ENCODE data around the gene HSPA6.
"Not testable (repeated sequence)": the region's sequence is repeated elsewhere in the genome, so short reads cannot be mapped to it uniquely, and the experiment has no call there.

Gene HSPA6

DNA sequence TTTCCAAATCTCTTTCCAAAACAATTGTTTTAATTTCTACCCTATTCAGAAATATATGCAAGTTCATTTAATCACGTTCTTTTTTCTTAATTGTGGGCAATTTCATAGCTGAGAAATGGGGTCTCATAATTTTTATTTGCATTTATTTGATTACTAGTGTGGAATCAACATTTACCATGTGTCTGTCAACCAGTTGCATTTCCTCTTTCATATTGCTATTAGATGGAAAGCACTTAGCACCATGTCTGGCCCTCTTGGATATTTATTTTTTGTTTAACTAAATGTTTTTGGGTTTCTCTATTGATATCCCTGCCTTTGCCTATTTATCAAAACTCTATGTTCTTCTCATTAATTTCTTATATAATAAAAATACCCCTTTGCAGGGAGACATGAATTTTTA, 39.2 kb downstream of the HSPA6 start:
- H3K4me1 ChIP-seq (ENCODE audit: control insufficient read depth, insufficient read depth, low read length); DNase-seq (ENCODE audit: low read depth, low spot score); H3K36me3 ChIP-seq (ENCODE audit: control insufficient read depth, insufficient read depth, low read length); H3K9me3 ChIP-seq (ENCODE audit: control insufficient read depth, insufficient read depth, low read length); H3K27ac ChIP-seq (ENCODE audit: low read length); H3K27me3 ChIP-seq (ENCODE audit: control insufficient read depth, insufficient read depth, low read length); H3K4me3 ChIP-seq (ENCODE audit: low read length): not testable (repeated sequence)
- WGBS (ENCODE audit: insufficient coverage, insufficient read length): no CpG with 5 or more reads among the region's 1 CpG

DNA sequence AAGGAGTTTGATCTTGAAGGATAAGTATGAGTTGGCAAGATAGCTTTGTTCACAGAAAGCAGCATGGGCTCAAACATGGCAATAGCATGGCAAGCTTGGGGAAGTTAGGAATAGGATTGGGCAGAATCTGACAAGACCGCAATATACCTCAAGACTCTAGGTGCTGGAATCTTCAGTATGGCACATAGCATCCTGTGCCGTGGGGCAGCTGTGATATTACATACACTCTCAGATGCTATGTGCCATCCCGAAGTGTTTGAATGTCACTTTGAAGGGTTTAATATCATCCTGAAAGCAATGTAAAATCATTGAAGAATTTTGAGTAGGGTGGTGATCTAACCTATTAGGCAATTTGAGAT, 42.2 kb downstream of the HSPA6 start:
- not testable (repeated sequence) for H3K9me3 ChIP-seq (ENCODE audit: control insufficient read depth, insufficient read depth, low read length); H3K4me3 ChIP-seq (ENCODE audit: low read length); H3K27me3 ChIP-seq (ENCODE audit: control insufficient read depth, insufficient read depth, low read length); H3K36me3 ChIP-seq (ENCODE audit: control insufficient read depth, insufficient read depth, low read length); H3K4me1 ChIP-seq (ENCODE audit: control insufficient read depth, insufficient read depth, low read length); H3K27ac ChIP-seq (ENCODE audit: low read length); DNase-seq (ENCODE audit: low read depth, low spot score)
- no CpG with 5 or more reads among the region's 3 CpGs for WGBS (ENCODE audit: insufficient coverage, insufficient read length)

DNA sequence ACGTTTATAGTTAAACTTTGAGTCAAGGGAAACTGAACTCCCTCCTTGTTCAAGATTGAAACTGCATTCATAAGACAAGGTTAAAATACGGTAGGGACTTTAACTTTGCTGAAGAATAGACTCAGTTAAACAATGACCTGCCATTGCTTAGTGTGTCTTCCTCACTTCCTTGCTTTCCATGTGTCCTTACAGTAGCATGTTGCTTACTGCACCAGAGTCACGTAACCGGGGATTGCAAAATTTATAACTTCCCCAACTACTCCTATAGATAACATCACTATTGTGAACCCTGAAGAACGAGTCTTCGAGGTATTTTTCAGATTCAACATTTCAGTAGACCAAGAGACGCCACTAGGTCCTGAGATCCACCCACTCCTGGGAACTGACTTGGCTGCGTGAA, 47.4 kb downstream of the HSPA6 start:
- H3K27me3 ChIP-seq (ENCODE audit: control insufficient read depth, insufficient read depth, low read length); H3K4me3 ChIP-seq (ENCODE audit: low read length); H3K27ac ChIP-seq (ENCODE audit: low read length); DNase-seq (ENCODE audit: low read depth, low spot score); H3K36me3 ChIP-seq (ENCODE audit: control insufficient read depth, insufficient read depth, low read length); H3K4me1 ChIP-seq (ENCODE audit: control insufficient read depth, insufficient read depth, low read length); H3K9me3 ChIP-seq (ENCODE audit: control insufficient read depth, insufficient read depth, low read length): not testable (repeated sequence)
- no CpG with 5 or more reads among the region's 8 CpGs for WGBS (ENCODE audit: insufficient coverage, insufficient read length)
